Loucy (cell line): ENCODE results near the gene SOX8.

ENCODE experiments used
- CTCF ChIP-seq: fragments of 200-600 bp; sonication (generic); conservative IDR thresholded peaks from 2 replicates; pipeline ENCODE4 v1.5.1; 2014; ENCODE audit warnings: mild to moderate bottlenecking, antibody characterized with exemption, low read length
- EZH2phosphoT487 ChIP-seq: fragments of 200-600 bp; IDR thresholded peaks from 2 replicates; pipeline ENCODE4 v1.6.1; 2018; ENCODE audit warnings: antibody characterized with exemption, mild to moderate bottlenecking, moderate library complexity, borderline replicate concordance

GRCh38 chr16:962366-962765, 19.2 kb upstream of the SOX8 start:
- TF ChIP-seq CTCF (no peak), EZH2phosphoT487 (no peak)
